HG03060 (cell line): Measurements from ENCODE around the gene EMC7.
"Not testable (repeated sequence)": the region's sequence is repeated elsewhere in the genome, so short reads cannot be mapped to it uniquely, and the experiment has no call there.

Source experiments
- ATAC-seq: cut with Tn5 transposase; IDR thresholded peaks from one replicate; pipeline ENCODE4 v1.9.1; 2021; ENCODE audit warnings: low read depth, moderate number of reproducible peaks; ENCODE audit not compliant: unreplicated experiment

The EMC7 gene

DNA sequence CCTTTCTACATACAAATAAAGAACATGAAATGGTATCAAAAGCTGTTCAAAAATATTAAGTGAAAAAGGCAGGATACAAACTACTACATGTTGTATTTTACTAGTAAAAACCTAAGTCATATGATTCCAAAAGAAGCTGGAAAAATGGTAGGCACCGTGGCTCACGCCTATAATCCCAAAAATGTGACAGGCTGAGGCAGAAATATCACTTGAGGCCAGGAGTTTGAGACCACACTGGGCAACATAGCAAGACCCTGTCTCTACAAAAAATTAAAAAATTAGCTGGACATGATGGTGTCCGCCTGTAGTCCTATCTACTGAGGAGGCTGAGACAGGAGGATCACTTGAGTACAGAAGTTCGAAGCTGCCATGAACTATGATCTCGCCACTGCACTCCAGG, 1.7 kb downstream of the EMC7 start:
- ATAC-seq, result no peak

DNA sequence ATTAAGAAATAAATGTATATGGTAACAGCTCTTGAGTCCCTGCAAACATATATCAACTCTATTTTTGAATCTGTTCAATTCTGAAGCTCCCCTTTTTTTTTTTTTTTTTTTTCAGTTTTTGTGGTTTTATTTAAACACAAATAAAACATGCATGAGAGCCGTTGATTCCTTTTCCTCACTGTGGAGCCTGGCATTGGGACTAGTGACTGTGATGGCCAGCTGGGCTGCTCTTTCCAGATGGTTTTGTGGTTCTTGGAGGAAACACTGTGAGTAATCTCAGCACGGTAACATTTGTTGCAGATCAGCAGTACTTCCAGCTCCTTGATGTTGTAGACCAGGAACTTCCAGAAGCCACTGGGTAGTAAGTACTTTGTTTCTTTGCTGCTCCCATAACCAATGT, 15.9 kb downstream of the EMC7 start:
- no peak for ATAC-seq

DNA sequence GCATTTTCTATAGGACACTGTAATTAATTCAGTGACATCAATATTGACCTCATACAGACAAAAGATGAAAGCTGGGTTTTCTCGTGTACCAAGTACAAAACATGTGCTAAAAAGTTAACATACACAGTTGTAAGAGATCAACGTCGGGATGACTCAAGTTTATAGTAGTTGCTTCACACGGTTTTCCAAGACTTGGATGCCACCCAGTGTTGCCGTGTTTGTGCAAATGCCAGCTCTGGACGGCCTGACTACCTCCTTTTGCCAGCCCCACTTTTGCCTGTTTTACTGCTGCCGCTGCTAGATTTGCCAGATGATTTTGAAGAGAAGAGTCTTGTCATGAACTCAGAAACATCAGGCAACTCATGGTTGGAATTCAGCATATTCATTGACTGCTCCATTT, 17.6 kb downstream of the EMC7 start:
- ATAC-seq, result no peak

DNA sequence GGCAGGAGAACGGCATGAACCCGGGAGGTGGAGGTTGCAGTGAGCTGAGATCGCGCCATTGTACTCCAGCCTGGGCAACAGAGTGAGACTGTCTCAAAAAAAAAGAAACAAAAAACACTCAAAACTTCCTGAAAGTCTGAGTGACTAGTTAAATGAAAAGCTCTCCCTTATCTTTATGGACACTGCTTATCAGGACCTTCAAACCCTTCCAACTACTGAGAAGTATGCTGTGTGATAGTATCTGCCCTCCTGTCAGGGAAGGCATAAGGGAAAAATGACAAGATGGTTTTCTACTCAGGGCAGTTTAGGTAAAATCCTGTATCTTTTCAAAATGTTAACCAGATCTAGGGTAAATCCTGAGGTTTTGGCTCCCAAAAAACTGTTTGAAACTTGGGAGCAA, 21.8 kb downstream of the EMC7 start:
- ATAC-seq, result no peak

DNA sequence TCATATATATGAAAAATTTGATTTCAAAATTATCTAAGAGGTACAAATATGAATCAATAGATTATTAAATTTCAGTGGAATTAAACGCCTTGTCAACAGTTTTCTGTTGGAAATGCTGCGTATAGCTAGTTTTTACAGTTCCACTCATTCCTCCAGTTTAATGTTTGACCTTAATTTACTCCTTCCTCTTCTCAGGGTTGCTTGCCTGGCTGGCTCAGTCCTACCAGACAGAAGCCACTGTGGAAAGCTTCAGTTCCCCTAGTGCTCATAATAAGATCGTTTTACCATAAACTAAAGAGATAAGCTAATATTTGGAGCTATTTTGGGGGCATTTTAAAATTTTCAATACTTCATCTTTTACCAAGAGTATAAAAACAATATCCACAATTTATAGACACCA, 22.8 kb downstream of the EMC7 start:
- ATAC-seq, result no peak

DNA sequence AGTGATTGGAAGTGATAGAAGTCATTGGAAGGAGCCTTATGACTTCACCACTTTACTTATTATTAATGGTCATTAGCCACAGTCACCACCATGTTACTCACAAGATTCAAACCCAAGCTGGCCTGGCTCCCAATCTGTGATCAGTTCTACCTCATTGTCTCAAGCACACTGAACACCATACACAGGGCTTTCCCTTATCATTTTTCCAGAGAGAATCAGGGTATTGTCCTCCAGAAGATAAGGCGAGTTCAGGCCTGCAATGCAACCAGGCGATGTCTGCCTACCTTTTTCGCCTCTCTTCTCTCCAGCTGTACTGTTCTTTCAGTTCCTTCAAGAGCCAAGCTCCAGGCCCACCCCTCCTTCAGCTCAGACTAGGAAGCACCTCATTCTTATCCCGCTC, 24.9 kb downstream of the EMC7 start:
- no peak for ATAC-seq

DNA sequence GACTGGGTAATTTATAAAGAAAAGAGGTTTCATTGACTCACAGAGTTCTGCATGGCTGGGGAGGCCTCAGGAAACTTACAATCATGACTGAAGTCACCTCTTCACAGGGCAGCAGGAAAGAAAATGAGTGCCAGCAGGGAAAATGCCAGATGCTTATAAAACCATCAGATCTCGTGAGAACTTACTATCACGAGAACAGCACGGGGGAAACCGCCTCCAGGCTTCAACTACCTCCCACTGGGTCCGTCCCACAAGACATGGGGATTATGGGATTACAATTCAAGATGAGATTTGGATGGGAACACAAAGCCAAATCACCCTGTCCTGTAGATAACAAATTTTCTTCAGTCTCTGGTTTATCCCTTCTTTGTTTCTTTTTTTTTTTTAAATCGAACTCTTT, 31.7 kb downstream of the EMC7 start:
- no peak for ATAC-seq

DNA sequence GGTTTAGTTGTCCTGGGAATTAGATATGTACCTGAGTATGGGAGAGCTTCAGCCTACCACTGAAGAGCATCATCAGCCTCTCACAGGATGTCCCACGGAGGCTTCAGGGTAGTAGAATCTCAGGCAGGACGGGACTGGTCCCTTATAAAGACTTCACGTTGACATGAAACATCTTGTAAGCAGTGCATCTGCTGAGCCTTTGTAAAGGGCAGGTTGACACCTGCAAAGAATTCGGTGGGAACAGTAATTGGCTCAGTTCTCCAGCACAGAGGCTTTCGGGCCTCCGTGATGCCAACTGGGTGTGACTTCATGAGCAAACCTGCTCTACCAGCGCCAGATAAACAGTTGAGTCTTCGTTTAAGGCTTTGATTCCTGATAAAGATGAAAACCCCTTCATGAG, 35.7 kb downstream of the EMC7 start:
- ATAC-seq, result no peak

DNA sequence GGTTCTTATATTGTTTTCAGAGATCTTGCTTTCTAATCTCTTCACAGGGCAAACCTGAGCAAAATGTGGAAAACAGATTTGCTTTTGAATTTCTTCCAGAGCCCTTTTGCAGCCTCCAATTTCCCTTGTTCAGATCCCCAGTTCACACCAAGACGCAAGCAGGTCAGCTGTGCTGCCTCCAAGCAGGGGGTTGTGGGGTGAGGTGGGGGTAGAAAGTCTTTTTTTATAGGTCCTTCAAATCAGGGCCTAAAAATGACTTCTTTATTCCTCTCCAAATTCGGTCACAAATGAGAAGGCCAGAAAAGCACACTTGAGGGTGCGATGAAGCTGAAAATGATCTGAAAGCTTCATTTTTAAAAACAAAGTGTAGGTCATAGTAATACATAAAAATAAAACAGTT, 36.4 kb downstream of the EMC7 start:
- ATAC-seq, result no peak

DNA sequence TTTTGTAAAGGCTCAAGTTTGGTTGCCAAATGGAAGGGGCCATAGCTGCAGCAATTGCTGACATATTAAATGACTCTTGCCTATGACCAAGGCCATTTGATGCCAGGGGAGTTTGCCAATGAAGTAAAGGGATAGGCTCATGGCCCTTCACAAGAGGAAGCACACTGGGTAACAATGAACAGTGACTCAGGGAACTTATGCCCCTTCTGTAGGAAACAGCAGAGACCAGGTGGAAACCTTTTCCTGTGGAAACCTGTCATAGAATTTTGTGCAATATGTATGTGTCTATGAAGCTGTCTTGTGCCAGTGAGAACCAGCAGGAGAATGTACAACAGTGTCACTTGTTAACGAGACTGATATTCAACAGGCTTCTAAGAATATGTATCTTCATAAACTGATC, 37.2 kb downstream of the EMC7 start:
- ATAC-seq, result no peak

DNA sequence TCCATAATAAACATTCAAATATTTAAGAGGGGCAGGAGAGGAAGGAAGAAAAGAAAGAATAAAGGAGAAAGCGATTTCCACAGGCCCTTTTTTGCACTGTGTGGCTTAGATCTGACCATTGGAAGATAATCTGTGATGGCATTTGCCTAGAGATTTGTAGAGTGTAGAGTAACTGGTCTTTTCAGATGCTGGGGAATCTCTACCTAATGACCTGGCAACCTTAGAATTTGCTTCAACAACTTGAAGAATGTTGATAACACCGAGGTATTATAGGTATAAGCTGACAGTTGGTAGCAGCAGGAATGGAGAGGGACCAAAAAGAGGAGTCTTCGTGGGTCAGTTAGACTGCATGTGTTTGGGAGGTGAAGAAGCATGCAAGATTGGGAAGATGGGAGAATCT, 41.7 kb downstream of the EMC7 start:
- no peak for ATAC-seq

DNA sequence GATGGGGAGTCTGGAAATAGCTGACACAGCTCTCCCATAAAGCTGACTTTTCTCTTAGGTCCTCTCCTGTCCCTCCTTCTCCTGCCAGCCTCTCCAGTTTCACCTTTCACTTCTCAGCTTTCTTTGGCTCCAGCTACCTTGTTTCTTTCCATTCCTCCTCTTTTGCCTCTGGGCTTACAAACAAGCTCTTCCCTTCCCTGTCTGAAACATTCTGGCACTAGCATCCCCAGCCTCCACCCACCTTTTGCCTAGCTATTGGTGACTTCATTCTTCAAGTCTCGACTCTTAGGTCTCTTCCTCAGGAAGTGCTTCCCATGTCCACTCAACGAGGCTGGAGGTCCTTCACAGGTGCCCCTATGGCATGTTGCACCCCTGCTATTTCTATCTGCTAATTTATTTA, 42.2 kb downstream of the EMC7 start:
- no peak for ATAC-seq

DNA sequence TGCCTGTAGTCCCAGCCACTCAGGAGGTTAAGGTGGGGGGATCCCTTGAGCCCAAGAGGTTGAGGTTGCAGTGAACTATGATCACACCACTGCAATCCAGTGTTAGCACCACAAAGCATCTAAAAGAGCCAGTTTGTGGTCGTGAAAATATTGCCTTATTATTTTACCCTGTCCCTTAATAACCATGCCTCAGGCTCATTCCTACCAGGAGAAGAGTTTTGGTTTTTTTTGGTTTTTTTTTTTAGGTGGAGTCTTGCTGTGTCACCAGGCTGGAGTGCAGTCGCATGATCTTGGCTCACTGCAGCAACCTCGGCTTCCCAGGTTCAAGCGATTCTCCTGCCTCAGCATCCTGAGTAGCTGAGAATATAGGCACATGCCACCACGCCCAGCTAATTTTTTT, 44.8 kb downstream of the EMC7 start:
- ATAC-seq, result no peak

DNA sequence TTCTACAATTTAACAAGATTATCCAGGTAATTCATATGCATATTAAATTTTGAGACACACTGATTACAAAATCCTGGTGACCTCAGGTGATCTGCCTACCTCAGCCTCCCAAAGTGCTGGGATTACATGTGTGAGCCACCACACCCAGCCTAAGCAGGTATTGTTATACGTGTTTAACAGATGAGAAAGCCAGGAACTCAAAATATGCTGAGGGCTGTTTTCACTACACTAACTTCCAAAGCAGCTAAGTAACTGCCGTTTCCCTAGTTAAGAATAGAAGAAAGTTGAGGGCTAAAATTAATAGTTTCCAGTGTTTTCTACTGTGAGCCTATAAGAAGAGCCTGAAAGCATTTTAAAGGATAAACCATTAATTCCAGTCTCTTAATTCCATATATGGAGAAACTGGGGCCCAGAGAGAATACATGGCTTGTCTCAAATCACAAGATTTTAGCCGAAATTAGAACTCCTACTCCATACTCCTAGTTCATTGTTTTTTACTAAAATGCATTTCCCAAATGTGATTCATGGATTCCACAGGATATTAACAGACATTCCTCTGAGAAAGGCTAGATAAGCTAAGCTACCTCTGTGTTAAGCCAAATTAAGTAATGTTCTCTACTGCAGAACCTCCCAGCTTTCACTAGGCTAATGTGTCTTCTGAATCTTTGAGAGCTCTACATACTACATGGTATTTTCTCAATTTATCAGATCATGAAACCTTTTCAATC, 45.6 kb downstream of the EMC7 start:
- no peak for ATAC-seq

DNA sequence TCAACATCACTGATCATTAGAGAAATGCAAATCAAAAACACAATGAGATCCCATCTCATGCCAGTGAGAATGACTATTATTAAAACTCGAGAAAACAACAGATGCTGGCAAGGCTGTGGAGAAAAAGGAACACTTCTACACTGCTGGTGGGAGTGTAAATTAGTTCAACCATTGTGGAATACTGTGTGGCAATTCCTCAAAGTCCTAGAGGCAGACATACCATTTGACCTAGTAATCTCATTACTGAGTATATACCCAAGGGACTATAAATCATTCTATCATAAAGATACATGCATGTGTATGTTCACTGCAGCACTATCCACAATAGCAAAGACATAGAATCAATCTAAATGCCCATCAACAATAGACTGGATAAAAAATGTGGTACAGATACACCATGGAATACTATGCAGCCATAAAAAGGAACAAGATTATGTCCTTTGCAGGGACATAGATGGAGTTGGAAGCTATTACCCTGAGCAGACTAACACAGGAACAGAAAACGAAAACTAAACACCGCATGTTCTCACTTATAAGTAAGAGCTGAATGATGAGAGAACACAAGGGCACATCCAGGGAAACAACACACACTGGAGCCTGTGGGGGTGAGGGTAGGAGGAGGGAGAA, 47.5 kb downstream of the EMC7 start:
- ATAC-seq, result no peak

DNA sequence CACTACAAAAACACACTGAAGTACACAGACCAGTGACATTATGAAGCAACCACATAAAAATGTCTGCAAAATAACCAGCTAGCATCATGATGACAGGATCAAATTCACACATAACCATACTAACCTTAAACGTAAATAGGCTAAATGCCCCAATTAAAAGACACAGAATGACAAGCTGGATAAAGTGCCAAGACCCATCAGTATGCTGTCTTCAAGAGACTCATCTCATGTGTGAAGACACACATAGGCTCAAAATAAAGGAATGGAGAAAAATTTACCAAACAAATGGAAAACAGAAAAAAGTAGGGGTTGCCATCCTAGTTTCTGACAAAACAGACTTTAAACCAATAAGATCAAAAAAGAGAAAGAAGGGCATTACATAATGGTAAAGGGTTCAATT, 51.3 kb downstream of the EMC7 start:
- ATAC-seq, result not testable (repeated sequence)

DNA sequence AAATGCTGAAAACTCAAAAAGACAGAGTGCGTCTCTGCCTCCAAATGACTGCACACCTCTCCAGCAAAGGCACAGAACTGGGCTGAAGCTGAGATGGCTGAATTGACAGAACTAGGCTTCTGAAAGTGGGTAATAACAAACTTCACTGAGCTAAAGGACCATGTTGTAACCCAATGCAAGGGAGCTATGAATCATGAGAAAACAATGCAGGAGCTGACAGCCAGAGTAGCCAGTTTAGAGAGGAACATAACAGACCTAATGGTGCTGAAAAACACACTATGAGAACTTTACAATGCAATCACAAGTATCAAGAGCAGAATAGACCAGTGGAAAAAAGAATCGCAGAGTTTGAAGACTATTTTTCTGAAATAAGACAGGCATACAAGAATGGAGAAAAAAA, 52.5 kb downstream of the EMC7 start:
- no peak for ATAC-seq

DNA sequence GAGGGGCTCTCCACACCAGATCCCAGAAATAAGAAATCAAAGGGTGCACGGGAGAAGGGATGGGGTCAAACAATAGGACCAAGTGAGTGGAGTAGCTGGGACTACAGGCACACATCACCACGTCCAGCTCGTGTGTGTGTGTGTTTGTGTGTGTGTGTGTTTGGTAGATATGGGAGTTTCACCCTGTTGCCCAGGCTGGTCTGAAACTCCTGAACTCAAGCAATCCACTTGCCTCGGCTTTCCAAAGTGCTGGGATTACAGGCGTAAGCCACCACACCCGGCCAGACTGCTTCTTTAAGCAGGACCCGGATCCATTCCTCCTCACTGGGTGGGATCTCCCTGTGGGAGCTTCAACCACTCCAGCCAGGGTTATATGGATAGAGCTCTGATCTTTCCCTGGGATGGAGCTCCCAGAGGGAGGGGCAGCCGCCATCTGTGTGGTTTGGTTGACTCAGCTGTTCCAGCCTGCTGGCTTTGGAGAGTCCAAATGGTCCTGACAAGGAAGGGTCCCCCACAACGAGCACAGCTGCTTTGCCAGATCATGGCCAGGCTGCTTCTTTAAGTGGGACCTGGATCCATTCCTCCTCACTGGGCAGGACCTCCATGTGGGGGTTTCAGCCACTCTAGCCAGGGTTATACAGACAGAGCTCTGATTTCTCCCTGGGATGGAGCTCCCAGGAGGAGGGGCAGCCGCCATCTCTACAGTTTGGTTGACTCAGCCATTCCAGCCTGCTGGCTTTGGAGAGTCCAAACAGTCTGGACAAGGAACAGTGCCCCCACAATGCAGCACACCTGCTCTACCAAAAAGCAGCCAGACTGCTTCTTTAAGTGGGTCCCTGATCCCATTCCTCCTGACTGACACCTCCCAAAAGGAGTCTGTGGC, 53.5 kb downstream of the EMC7 start:
- no peak for ATAC-seq

DNA sequence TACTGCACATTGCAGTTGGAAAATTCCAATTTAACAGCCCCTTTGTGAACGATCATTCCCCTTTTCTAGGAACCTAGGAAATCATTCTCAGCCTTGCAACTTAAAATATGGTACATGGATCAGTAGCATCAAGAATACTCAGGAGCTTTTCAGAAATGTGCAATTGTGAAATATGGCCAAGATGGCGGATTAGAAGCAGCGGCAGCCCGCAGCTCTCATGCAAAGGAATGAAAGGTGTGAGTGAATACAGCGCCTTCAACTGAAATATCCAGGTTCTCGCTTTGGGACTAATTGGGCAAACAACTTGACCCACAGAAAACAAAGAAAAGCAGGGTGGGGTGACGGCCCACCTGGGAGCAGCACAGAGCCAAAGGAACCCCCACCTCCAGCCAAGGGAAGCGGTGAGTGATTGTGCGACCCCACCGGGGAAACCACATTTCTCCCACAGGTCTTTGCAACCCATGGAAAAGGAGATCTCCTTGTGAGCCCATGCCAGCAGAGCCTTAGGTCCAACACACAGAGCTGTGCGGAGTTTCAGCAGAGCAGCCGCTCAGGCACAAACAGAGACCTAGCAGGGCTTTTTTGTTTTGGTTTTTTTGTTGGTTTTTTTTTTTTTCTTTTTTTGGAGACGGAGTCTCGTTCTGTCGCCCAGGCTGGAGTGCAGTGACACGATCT, 55.1 kb downstream of the EMC7 start:
- ATAC-seq, result no peak

DNA sequence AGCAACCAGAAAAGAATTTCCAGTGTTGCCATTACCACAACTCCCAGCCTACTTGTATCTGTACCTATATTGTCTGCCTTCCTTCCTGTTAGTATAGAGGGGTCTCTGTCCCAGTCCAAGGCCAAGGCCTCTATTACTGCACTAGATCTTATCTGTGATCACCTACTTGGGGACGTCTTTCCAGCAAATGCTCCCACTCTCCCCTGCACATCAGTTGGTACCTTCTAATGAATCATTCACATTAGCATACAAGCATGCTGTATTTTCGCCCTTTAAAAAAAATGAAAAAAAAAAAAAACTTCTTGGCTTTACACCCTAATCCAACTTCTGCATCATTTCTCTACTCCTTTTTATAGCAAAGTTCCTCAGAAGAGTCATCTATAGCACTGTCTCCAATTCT, 57.8 kb downstream of the EMC7 start:
- no peak for ATAC-seq

DNA sequence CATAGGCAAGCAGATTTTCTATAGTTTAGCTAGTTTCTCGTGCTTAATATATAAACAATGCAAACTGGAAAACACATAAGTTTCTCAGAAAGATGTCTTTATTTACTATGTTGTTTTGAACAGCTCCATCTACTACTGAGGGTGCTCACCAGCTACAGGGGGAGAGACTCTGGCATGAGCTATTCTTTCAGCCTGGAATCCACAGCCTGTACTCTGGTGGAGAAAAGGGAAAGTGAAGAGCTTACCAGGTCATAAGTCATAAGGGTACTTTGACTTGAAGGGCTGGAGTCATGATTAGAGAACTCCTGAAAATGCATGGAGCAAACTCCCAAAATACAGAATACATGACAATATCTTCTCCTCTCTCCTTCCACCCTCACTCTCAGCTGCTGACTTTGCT, 58.3 kb downstream of the EMC7 start:
- ATAC-seq, result no peak
